HEK293 (cell line): Measurements from ENCODE around the gene VWCE.

Experiments used
- CTCF ChIA-PET: fragments of 350-600 bp; formaldehyde crosslinking; extraction: SDS; loops from one replicate; lab custom pipeline; 2021; ENCODE audit warnings: antibody characterized with exemption; lab: Yijun Ruan, JAX
- POLR2A ChIA-PET: fragments of 300-600 bp; formaldehyde crosslinking; extraction: SDS; loops from one replicate; lab custom pipeline; 2020; ENCODE audit warnings: antibody characterized with exemption, inconsistent platforms; lab: Yijun Ruan, JAX
- H3K27ac ChIP-seq: fragments of 200-500 bp; sonication (Bioruptor generic); 2 replicates; pipeline ENCODE4 v1.5.1; 2014; ENCODE audit warnings: low read depth, low read length, control low read depth, inconsistent platforms; ENCODE audit errors: extremely low read depth
- H3K36me3 ChIP-seq, 2 experiments: fragments of 200-500 bp in 1 of 2; sonication (Bioruptor generic) in 1 of 2; 1 replicate in 1 of 2; 2 replicates in 1 of 2; pipeline ENCODE4 v1.5.1; 2014 to 2017; ENCODE audit warnings: inconsistent platforms in 2 of 2, low read length in 2 of 2; ENCODE audit not compliant: control insufficient read depth in 2 of 2, insufficient read depth in 1 of 2
- H3K4me1 ChIP-seq: fragments of 200-500 bp; sonication (Bioruptor generic); 2 replicates; pipeline ENCODE4 v1.5.1; 2014; ENCODE audit warnings: mild to moderate bottlenecking, low read length, inconsistent platforms; ENCODE audit not compliant: control insufficient read depth, insufficient read depth
- H3K4me3 ChIP-seq: 2 replicates; pipeline ENCODE4 v1.5.1; 2011; ENCODE audit warnings: low read depth, mild to moderate bottlenecking, control low read depth, low read length, moderate library complexity
- H3K9me3 ChIP-seq: fragments of 200-500 bp; sonication (Bioruptor generic); 2 replicates; pipeline ENCODE4 v1.5.1; 2014; ENCODE audit warnings: low read depth, low read length, inconsistent platforms; ENCODE audit not compliant: control insufficient read depth, insufficient read depth
- HOXD13 ChIP-seq: sonication (generic); formaldehyde crosslinking; IDR thresholded peaks from 2 replicates; pipeline ENCODE4 v1.8.0; 2022; ENCODE audit warnings: missing genetic modification reagents, borderline replicate concordance
- KLF1 ChIP-seq: fragments of 450-650 bp; formaldehyde crosslinking; IDR thresholded peaks from 2 replicates; pipeline ENCODE4 v1.5.1; 2016; ENCODE audit warnings: missing biosample characterization, missing genetic modification characterization
- OSR2 ChIP-seq: fragments of 450-650 bp; formaldehyde crosslinking; IDR thresholded peaks from 2 replicates; pipeline ENCODE4 v1.5.1; 2016; ENCODE audit warnings: missing biosample characterization, missing genetic modification characterization
- RBAK ChIP-seq: fragments of 450-650 bp; formaldehyde crosslinking; IDR thresholded peaks from 2 replicates; pipeline ENCODE4 v1.5.1; 2016; ENCODE audit warnings: missing biosample characterization, missing genetic modification characterization
- ZNF133 ChIP-seq: fragments of 450-650 bp; formaldehyde crosslinking; IDR thresholded peaks from 2 replicates; pipeline ENCODE4 v1.5.1; 2016; ENCODE audit warnings: missing biosample characterization, missing genetic modification characterization
- ZNF19 ChIP-seq: fragments of 450-650 bp; formaldehyde crosslinking; IDR thresholded peaks from 2 replicates; pipeline ENCODE4; 2016; ENCODE audit warnings: missing biosample characterization, missing genetic modification characterization, low read depth
- ZNF248 ChIP-seq: fragments of 450-650 bp; formaldehyde crosslinking; IDR thresholded peaks from 2 replicates; pipeline ENCODE4 v1.5.1; 2017; ENCODE audit warnings: missing biosample characterization, missing genetic modification characterization
- ZNF324 ChIP-seq: fragments of 450-650 bp; formaldehyde crosslinking; IDR thresholded peaks from 2 replicates; pipeline ENCODE4 v1.5.1; 2016; ENCODE audit warnings: missing biosample characterization, missing genetic modification characterization
- ZNF362 ChIP-seq: fragments of 450-650 bp; formaldehyde crosslinking; IDR thresholded peaks from 2 replicates; pipeline ENCODE4 v1.5.1; 2016; ENCODE audit warnings: missing biosample characterization, missing genetic modification characterization
- ZNF366 ChIP-seq: fragments of 450-650 bp; formaldehyde crosslinking; conservative IDR thresholded peaks from 2 replicates; pipeline ENCODE4 v1.5.1; 2016; ENCODE audit warnings: missing biosample characterization, missing genetic modification characterization
- ZNF394 ChIP-seq: fragments of 450-650 bp; formaldehyde crosslinking; IDR thresholded peaks from 2 replicates; pipeline ENCODE4 v1.5.1; 2016; ENCODE audit warnings: missing biosample characterization, missing genetic modification characterization, mild to moderate bottlenecking, moderate library complexity, borderline replicate concordance
- ZNF510 ChIP-seq: fragments of 450-650 bp; formaldehyde crosslinking; IDR thresholded peaks from 2 replicates; pipeline ENCODE4 v1.5.1; 2018; ENCODE audit warnings: mild to moderate bottlenecking, missing genetic modification characterization, missing biosample characterization; ENCODE audit not compliant: insufficient replicate concordance
- ZNF580 ChIP-seq: fragments of 450-650 bp; formaldehyde crosslinking; IDR thresholded peaks from 2 replicates; pipeline ENCODE4 v1.5.1; 2016; ENCODE audit warnings: missing biosample characterization, missing genetic modification characterization
- ZNF664 ChIP-seq: fragments of 450-650 bp; formaldehyde crosslinking; IDR thresholded peaks from 2 replicates; pipeline ENCODE4 v1.5.1; 2016; ENCODE audit warnings: missing biosample characterization, missing genetic modification characterization
- ZSCAN16 ChIP-seq: fragments of 450-650 bp; formaldehyde crosslinking; IDR thresholded peaks from 2 replicates; pipeline ENCODE4 v1.5.1; 2016; ENCODE audit warnings: missing biosample characterization, missing genetic modification characterization
- TF ChIP-seq, protein P1 (sequence below): fragments of 450-650 bp; formaldehyde crosslinking; IDR thresholded peaks from 2 replicates; pipeline ENCODE4 v1.5.1; 2017; ENCODE audit warnings: missing biosample characterization, missing genetic modification characterization
- TF ChIP-seq, protein P2 (sequence below): fragments of 450-650 bp; formaldehyde crosslinking; IDR thresholded peaks from 2 replicates; pipeline ENCODE4 v1.5.1; 2016; ENCODE audit warnings: missing biosample characterization, missing genetic modification characterization, borderline replicate concordance
- TF ChIP-seq, protein P3 (sequence below): fragments of 450-650 bp; formaldehyde crosslinking; IDR thresholded peaks from 2 replicates; pipeline ENCODE4 v1.5.1; 2016; ENCODE audit warnings: missing biosample characterization, missing genetic modification characterization, low read depth

VWCE gene

GRCh38 chr11:61343792-61344745 is 49.0 kb upstream of the VWCE start:
- no peak overlapping the region for H3K27ac ChIP-seq
- CTCF ChIA-PET = interaction anchor here (0.7 kb wide), 1 partner anchor 444 kb away, joined by 4 read pairs; no protein-coding TSS in a partner anchor
- no peak for TF ChIP-seq ZNF366 (tag by site-specific recombination)
- no peak for TF ChIP-seq ZNF664 (tag by site-specific recombination)
- no peak for TF ChIP-seq RBAK
- TF ChIP-seq ZNF394 (tag by site-specific recombination) = no peak
- TF ChIP-seq, protein P1, sequence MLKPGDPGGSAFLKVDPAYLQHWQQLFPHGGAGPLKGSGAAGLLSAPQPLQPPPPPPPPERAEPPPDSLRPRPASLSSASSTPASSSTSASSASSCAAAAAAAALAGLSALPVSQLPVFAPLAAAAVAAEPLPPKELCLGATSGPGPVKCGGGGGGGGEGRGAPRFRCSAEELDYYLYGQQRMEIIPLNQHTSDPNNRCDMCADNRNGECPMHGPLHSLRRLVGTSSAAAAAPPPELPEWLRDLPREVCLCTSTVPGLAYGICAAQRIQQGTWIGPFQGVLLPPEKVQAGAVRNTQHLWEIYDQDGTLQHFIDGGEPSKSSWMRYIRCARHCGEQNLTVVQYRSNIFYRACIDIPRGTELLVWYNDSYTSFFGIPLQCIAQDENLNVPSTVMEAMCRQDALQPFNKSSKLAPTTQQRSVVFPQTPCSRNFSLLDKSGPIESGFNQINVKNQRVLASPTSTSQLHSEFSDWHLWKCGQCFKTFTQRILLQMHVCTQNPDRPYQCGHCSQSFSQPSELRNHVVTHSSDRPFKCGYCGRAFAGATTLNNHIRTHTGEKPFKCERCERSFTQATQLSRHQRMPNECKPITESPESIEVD (tag by site-specific recombination) = no peak
- no peak for TF ChIP-seq HOXD13 (CRISPR knock-in tag)
- no peak for TF ChIP-seq OSR2 (tag by site-specific recombination)
- no peak for TF ChIP-seq KLF1 (tag by site-specific recombination)
- TF ChIP-seq ZSCAN16 (tag by site-specific recombination) = no peak
- TF ChIP-seq, protein P2, sequence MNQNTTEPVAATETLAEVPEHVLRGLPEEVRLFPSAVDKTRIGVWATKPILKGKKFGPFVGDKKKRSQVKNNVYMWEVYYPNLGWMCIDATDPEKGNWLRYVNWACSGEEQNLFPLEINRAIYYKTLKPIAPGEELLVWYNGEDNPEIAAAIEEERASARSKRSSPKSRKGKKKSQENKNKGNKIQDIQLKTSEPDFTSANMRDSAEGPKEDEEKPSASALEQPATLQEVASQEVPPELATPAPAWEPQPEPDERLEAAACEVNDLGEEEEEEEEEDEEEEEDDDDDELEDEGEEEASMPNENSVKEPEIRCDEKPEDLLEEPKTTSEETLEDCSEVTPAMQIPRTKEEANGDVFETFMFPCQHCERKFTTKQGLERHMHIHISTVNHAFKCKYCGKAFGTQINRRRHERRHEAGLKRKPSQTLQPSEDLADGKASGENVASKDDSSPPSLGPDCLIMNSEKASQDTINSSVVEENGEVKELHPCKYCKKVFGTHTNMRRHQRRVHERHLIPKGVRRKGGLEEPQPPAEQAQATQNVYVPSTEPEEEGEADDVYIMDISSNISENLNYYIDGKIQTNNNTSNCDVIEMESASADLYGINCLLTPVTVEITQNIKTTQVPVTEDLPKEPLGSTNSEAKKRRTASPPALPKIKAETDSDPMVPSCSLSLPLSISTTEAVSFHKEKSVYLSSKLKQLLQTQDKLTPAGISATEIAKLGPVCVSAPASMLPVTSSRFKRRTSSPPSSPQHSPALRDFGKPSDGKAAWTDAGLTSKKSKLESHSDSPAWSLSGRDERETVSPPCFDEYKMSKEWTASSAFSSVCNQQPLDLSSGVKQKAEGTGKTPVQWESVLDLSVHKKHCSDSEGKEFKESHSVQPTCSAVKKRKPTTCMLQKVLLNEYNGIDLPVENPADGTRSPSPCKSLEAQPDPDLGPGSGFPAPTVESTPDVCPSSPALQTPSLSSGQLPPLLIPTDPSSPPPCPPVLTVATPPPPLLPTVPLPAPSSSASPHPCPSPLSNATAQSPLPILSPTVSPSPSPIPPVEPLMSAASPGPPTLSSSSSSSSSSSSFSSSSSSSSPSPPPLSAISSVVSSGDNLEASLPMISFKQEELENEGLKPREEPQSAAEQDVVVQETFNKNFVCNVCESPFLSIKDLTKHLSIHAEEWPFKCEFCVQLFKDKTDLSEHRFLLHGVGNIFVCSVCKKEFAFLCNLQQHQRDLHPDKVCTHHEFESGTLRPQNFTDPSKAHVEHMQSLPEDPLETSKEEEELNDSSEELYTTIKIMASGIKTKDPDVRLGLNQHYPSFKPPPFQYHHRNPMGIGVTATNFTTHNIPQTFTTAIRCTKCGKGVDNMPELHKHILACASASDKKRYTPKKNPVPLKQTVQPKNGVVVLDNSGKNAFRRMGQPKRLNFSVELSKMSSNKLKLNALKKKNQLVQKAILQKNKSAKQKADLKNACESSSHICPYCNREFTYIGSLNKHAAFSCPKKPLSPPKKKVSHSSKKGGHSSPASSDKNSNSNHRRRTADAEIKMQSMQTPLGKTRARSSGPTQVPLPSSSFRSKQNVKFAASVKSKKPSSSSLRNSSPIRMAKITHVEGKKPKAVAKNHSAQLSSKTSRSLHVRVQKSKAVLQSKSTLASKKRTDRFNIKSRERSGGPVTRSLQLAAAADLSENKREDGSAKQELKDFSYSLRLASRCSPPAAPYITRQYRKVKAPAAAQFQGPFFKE (tag by site-specific recombination) = no peak
- no peak for TF ChIP-seq ZNF362 (tag by site-specific recombination)
- TF ChIP-seq ZNF19 (tag by site-specific recombination) = no peak
- TF ChIP-seq ZNF248 (tag by site-specific recombination) = no peak
- no peak for TF ChIP-seq ZNF133 (tag by site-specific recombination)
- TF ChIP-seq, protein P3, sequence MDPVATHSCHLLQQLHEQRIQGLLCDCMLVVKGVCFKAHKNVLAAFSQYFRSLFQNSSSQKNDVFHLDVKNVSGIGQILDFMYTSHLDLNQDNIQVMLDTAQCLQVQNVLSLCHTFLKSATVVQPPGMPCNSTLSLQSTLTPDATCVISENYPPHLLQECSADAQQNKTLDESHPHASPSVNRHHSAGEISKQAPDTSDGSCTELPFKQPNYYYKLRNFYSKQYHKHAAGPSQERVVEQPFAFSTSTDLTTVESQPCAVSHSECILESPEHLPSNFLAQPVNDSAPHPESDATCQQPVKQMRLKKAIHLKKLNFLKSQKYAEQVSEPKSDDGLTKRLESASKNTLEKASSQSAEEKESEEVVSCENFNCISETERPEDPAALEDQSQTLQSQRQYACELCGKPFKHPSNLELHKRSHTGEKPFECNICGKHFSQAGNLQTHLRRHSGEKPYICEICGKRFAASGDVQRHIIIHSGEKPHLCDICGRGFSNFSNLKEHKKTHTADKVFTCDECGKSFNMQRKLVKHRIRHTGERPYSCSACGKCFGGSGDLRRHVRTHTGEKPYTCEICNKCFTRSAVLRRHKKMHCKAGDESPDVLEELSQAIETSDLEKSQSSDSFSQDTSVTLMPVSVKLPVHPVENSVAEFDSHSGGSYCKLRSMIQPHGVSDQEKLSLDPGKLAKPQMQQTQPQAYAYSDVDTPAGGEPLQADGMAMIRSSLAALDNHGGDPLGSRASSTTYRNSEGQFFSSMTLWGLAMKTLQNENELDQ = no peak
- no peak for TF ChIP-seq ZNF580 (tag by site-specific recombination)
- TF ChIP-seq ZNF510 (tag by site-specific recombination) = no peak
- TF ChIP-seq ZNF324 (tag by site-specific recombination) = no peak
- TF ChIP-seq, all 188 proteins: peak for 0
- POLR2A ChIA-PET = no interaction called here
- H3K9me3 ChIP-seq = no peaks in the 10 kb centered on the region
- peaks cover 0 to 78% of the 10 kb centered on the region in 2 experiments; a peak in 1 of 3 replicates for H3K36me3 ChIP-seq
- H3K4me3 ChIP-seq = no peak overlapping the region
- no peaks in the 10 kb centered on the region for H3K4me1 ChIP-seq
